ENCODE data around the gene DRAXIN. TPM values are rescaled to one million over a fixed set of nuclear protein-coding genes. Genes with fewer than 3 reads are reported as not detected.

DRAXIN gene
- total RNA-seq, 1 experiment from 2014 or later: 5.5 TPM

GRCh38 chr1:11648732-11649158 is 42.8 kb upstream of the DRAXIN start:
- no peaks in the 10 kb centered on the region for H3K9me3 ChIP-seq (ENCODE audit: low read depth, low read length, poor library complexity, severe bottlenecking)
- ChIA-PET CTCF (interaction anchor here (1.9 kb wide), 1 partner anchor 71 kb away, joined by 5 read pairs; no protein-coding TSS in a partner anchor), POLR2A (ENCODE audit: low non-redundant PET) (no interaction called here)
- no peak overlapping the region for H3K27ac ChIP-seq (ENCODE audit: low read depth, low read length, poor library complexity, severe bottlenecking)
- DNase-seq (ENCODE audit: low spot score): no peak
- TF ChIP-seq EZH2 (IDR thresholded peaks at IDR 0.05; ENCODE audit: borderline replicate concordance, low read depth, low read length, poor library complexity, severe bottlenecking) (no peak), CTCF (conservative IDR thresholded peaks at IDR 0.05; ENCODE audit: low read depth, low read length) (no peak)
- no TSS peak for BruUV-seq (replicated peaks)
- H3K4me1 ChIP-seq (ENCODE audit: insufficient read depth, low read length, poor library complexity, severe bottlenecking): peaks cover 15% of the 10 kb centered on the region
- H3K27me3 ChIP-seq (replicated peaks; ENCODE audit: insufficient read depth, low read depth, low read length, poor library complexity): no peaks in the 10 kb centered on the region
- intact Hi-C loops (cut with micrococcal nuclease; ENCODE audit: unreplicated experiment): no loop called here
- no peaks in the 10 kb centered on the region for H3K36me3 ChIP-seq (ENCODE audit: insufficient read depth, low read length, poor library complexity, severe bottlenecking)
- no peak overlapping the region for H3K4me3 ChIP-seq (ENCODE audit: low read depth, low read length, poor library complexity, severe bottlenecking)

GRCh38 chr1:11649237-11649623 is 42.3 kb upstream of the DRAXIN start:
- H3K4me1 ChIP-seq (ENCODE audit: insufficient read depth, low read length, poor library complexity, severe bottlenecking): peaks cover 15% of the 10 kb centered on the region
- H3K9me3 ChIP-seq (ENCODE audit: low read depth, low read length, poor library complexity, severe bottlenecking): no peaks in the 10 kb centered on the region
- no peaks in the 10 kb centered on the region for H3K36me3 ChIP-seq (ENCODE audit: insufficient read depth, low read length, poor library complexity, severe bottlenecking)
- H3K27me3 ChIP-seq (replicated peaks; ENCODE audit: insufficient read depth, low read depth, low read length, poor library complexity): no peaks in the 10 kb centered on the region
- TF ChIP-seq EZH2 (IDR thresholded peaks at IDR 0.05; ENCODE audit: borderline replicate concordance, low read depth, low read length, poor library complexity, severe bottlenecking): no peak
- TF ChIP-seq CTCF (conservative IDR thresholded peaks at IDR 0.05; ENCODE audit: low read depth, low read length): no peak
- intact Hi-C loops (cut with micrococcal nuclease; ENCODE audit: unreplicated experiment): no loop called here
- no peak overlapping the region for H3K27ac ChIP-seq (ENCODE audit: low read depth, low read length, poor library complexity, severe bottlenecking)
- H3K4me3 ChIP-seq (ENCODE audit: low read depth, low read length, poor library complexity, severe bottlenecking): no peak overlapping the region
- ChIA-PET CTCF (interaction anchor here (1.6 kb wide), 1 partner anchor 15 kb away, joined by 23 read pairs; the partner anchor contains the start of gene FBXO6), POLR2A (ENCODE audit: low non-redundant PET) (no interaction called here)
- no TSS peak for BruUV-seq (replicated peaks)
- no peak for DNase-seq (ENCODE audit: low spot score)

GRCh38 chr1:11649624-11650330 is 41.7 kb upstream of the DRAXIN start:
- Histone ChIP-seq H3K4me1 (ENCODE audit: insufficient read depth, low read length, poor library complexity, severe bottlenecking) (peaks cover 15% of the 10 kb centered on the region), H3K9me3 (ENCODE audit: low read depth, low read length, poor library complexity, severe bottlenecking) (no peaks in the 10 kb centered on the region), H3K27ac (ENCODE audit: low read depth, low read length, poor library complexity, severe bottlenecking) (no peak overlapping the region), H3K36me3 (ENCODE audit: insufficient read depth, low read length, poor library complexity, severe bottlenecking) (no peaks in the 10 kb centered on the region), H3K27me3 (replicated peaks; ENCODE audit: insufficient read depth, low read depth, low read length, poor library complexity) (no peaks in the 10 kb centered on the region), H3K4me3 (ENCODE audit: low read depth, low read length, poor library complexity, severe bottlenecking) (peak overlapping the region; percentile 17)
- CTCF ChIA-PET: interaction anchor here (0.6 to 1.6 kb wide), 4 partner anchors 14 to 547 kb away, joined by 3 to 23 read pairs (median 5); partner anchors contain the start of gene FBXO6
- POLR2A ChIA-PET (ENCODE audit: low non-redundant PET): no interaction called here
- DNase-seq (ENCODE audit: low spot score): no peak
- TF ChIP-seq CTCF (conservative IDR thresholded peaks at IDR 0.05; ENCODE audit: low read depth, low read length): no peak
- TF ChIP-seq EZH2 (IDR thresholded peaks at IDR 0.05; ENCODE audit: borderline replicate concordance, low read depth, low read length, poor library complexity, severe bottlenecking): no peak
- intact Hi-C loops (cut with micrococcal nuclease; ENCODE audit: unreplicated experiment): loop anchor here (2.0 kb wide), 1 partner anchor 69 kb away; no protein-coding TSS in a partner anchor
- no TSS peak for BruUV-seq (replicated peaks)
